Spleen (tissue), 11 donors: Measurements from ENCODE around the gene TMEM202. TPM values are rescaled to one million over a fixed set of nuclear protein-coding genes. Genes with fewer than 3 reads are reported as not detected.

ENCODE experiments used
- DNase-seq: peaks from one replicate; pipeline ENCODE4 v3.0.0-alpha.2; 2020
- H3K27ac ChIP-seq, 8 donors: fragments of 200-600 bp; sonication (generic) in 7 of 8; 1 replicate in 4 of 8; 2 replicates in 4 of 8; pipeline versions ENCODE4 v1.5.0 to v1.8.0; 2016 to 2021; ENCODE audit warnings: inconsistent platforms in 4 of 8, mild to moderate bottlenecking in 4 of 8, moderate library complexity in 1 of 8
- H3K27me3 ChIP-seq, 7 donors: fragments of 200-600 bp; sonication (generic) in 6 of 7; replicated peaks in 1 of 7; 1 replicate in 4 of 7; 2 replicates in 3 of 7; pipeline versions ENCODE4 v1.5.0 to v1.8.0; 2016 to 2021; ENCODE audit warnings: inconsistent platforms in 3 of 7, mild to moderate bottlenecking in 1 of 7
- H3K36me3 ChIP-seq, 6 donors: fragments of 200-600 bp; sonication (generic) in 5 of 6; 1 replicate in 4 of 6; 2 replicates in 2 of 6; pipeline versions ENCODE4 v1.5.0 to v1.8.0; 2016 to 2021; ENCODE audit warnings: inconsistent platforms in 2 of 6
- H3K4me1 ChIP-seq, 6 donors: fragments of 200-600 bp; sonication (generic) in 5 of 6; 1 replicate in 3 of 6; 2 replicates in 3 of 6; pipeline versions ENCODE4 v1.5.0 to v1.8.0; 2016 to 2021; ENCODE audit warnings: inconsistent platforms in 3 of 6
- H3K4me3 ChIP-seq, 8 donors: fragments of 200-600 bp; sonication (generic) in 7 of 8; 1 replicate in 4 of 8; 2 replicates in 4 of 8; pipeline versions ENCODE4 v1.5.0 to v1.8.0; 2016 to 2021; ENCODE audit warnings: inconsistent platforms in 4 of 8, mild to moderate bottlenecking in 4 of 8, moderate library complexity in 2 of 8
- H3K9me3 ChIP-seq, 8 donors: fragments of 200-600 bp; sonication (generic) in 7 of 8; 1 replicate in 4 of 8; 2 replicates in 4 of 8; pipeline versions ENCODE4 v1.5.0 to v1.8.0; 2016 to 2021; ENCODE audit warnings: inconsistent platforms in 4 of 8
- POLR2A ChIP-seq, 3 donors: fragments of 450-650 bp; IDR thresholded peaks; one replicate each; pipeline ENCODE4 v1.5.1; 2017; ENCODE audit warnings: antibody characterized with exemption in 3 of 3, mild to moderate bottlenecking in 1 of 3
- POLR2AphosphoS5 ChIP-seq, 3 donors: sonication (generic); formaldehyde crosslinking; IDR thresholded peaks; one replicate each; pipeline ENCODE4 v1.5.1; 2017; ENCODE audit warnings: antibody characterized with exemption in 3 of 3
- WGBS, 5 donors: extraction: QIAGEN DNeasy Blood & Tissue Kit in 3 of 5; methylation state at CpG; one replicate each; pipeline versions ENCODE4 v1.1.5 to v1.1.7; 2013 to 2018; 5-methylcytosine and 5-hydroxymethylcytosine counted together
- intact Hi-C: fragments of 100-400 bp; cut with DNase I; formaldehyde crosslinking; loops from one replicate; pipeline ENCODE4 v1.15.0; 2023; ENCODE audit warnings: low total_unique reads
- polyA plus RNA-seq, 3 donors: library from polyadenylated mRNA; stranded (reverse); fragments of 200-250 nt; gene quantifications; one replicate each; pipeline ENCODE4 v1.2.1, GENCODE V29; 2013
- total RNA-seq, 7 donors: library from RNA; depleted of rRNA in 3 of 7; stranded (reverse); fragments of >200 nt in 3 of 7; fragmentation: NEBNext Ultra II Directional in 4 of 7; extraction: Animal tissue kit (Norgen Biotek cat#: 25700) in 4 of 7; gene quantifications; one replicate each; pipeline versions ENCODE4 v1.1.0 to v1.2.1, GENCODE V29; 2016 to 2021
- TF ChIP-seq, protein P1 (sequence below), 11 experiments: fragments of 200-600 bp in 7 of 11; fragments of 450-650 bp in 4 of 11; sonication (generic) in 4 of 11; IDR thresholded peaks in 8 of 11; conservative IDR thresholded peaks in 3 of 11; 1 replicate in 7 of 11; 2 replicates in 4 of 11; pipeline versions ENCODE4 v1.4.0 to v1.8.0; 2016 to 2021; ENCODE audit warnings: antibody characterized with exemption in 11 of 11, inconsistent platforms in 4 of 11, mild to moderate bottlenecking in 1 of 11
- donor health status: healthy with polysubstance abuse.
- donor health status: DM: no; HTN: no; CAD: no; lungs with moderate emphysema.
- donor health status: DM: no; HTN: no; CAD: no.
- donor health status: Bipolar disorder and iron deficiency.
- donor health status: healthy.
- donor health status: DM: no; HTN: no; CAD: no.
- donor health status: DM: yes; HTN: yes; CAD: no.

TMEM202 gene
- total and polyA plus RNA-seq, 10 donors, result not detected

GRCh38 chr15:72368899-72369298 is 29.2 kb upstream of the TMEM202 start:
- H3K36me3 ChIP-seq, result peaks cover 0 to 54% (median 7%) of the 10 kb centered on the region in 6 donors
- no peak for DNase-seq

DNA sequence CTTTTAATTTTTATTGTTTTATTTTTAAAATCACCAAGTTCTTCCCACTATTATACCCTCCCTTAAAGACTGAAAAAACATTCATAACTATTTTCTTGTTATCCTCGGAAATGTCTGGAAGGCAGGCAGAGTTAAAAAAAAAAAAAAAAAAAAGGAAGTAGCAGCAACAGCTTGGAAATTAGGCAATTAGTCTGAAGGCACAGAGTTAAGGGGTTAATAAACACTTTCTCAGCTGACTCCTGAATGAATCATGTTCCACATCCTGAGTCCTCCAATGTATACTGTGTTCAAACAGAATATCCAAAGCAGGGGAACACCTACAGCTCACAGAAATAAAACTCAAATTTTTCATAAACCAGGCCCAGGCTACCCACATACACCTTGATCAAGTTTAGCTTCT is 28.1 kb upstream of the TMEM202 start:
- Histone ChIP-seq H3K27me3 (no peaks in the 10 kb centered on the region), H3K36me3 (peaks cover 0 to 50% (median 7%) of the 10 kb centered on the region in 6 donors), H3K4me3 (no peak overlapping the region), H3K9me3 (no peaks in the 10 kb centered on the region), H3K4me1 (peaks cover 23 to 100% (median 88%) of the 10 kb centered on the region in 6 donors), H3K27ac (peak overlapping the region in 5 of 8 donors; percentile 58 to 78 (median 73))
- WGBS, 5 donors, result 47 to 74% (median 56%) methylated on average over 1 of the region's 1 CpG
- no peak for DNase-seq
- TF ChIP-seq POLR2AphosphoS5 (IDR thresholded peaks at IDR 0.05) (no peak), POLR2A (IDR thresholded peaks at IDR 0.05) (no peak)
- TF ChIP-seq, protein P1, sequence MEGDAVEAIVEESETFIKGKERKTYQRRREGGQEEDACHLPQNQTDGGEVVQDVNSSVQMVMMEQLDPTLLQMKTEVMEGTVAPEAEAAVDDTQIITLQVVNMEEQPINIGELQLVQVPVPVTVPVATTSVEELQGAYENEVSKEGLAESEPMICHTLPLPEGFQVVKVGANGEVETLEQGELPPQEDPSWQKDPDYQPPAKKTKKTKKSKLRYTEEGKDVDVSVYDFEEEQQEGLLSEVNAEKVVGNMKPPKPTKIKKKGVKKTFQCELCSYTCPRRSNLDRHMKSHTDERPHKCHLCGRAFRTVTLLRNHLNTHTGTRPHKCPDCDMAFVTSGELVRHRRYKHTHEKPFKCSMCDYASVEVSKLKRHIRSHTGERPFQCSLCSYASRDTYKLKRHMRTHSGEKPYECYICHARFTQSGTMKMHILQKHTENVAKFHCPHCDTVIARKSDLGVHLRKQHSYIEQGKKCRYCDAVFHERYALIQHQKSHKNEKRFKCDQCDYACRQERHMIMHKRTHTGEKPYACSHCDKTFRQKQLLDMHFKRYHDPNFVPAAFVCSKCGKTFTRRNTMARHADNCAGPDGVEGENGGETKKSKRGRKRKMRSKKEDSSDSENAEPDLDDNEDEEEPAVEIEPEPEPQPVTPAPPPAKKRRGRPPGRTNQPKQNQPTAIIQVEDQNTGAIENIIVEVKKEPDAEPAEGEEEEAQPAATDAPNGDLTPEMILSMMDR (IDR thresholded peaks at IDR 0.05 in 8 of 11, conservative IDR thresholded peaks at IDR 0.05 in 3 of 11), result no peak
- intact Hi-C loops, result no loop called here

More at GRCh38 chr15:72368899-72369298, 29.2 kb upstream of the TMEM202 start:
- Histone ChIP-seq H3K27me3 (no peaks in the 10 kb centered on the region), H3K9me3 (no peaks in the 10 kb centered on the region), H3K27ac (peak overlapping the region in 6 of 8 donors; percentile 31 to 78 (median 66)), H3K4me1 (peaks cover 21 to 96% (median 77%) of the 10 kb centered on the region in 6 donors), H3K4me3 (peak overlapping the region in 1 of 8 donors; percentile 32)
- intact Hi-C loops, result no loop called here
- WGBS, 5 donors, result 48 to 74% (median 58%) methylated on average over 2 of the region's 2 CpGs
- TF ChIP-seq POLR2AphosphoS5 (IDR thresholded peaks at IDR 0.05) (peak in 1 of 3 donors; percentile 22), POLR2A (IDR thresholded peaks at IDR 0.05) (no peak)
- TF ChIP-seq, protein P1 (IDR thresholded peaks at IDR 0.05 in 8 of 11, conservative IDR thresholded peaks at IDR 0.05 in 3 of 11), result no peak

- TF ChIP-seq POLR2A (IDR thresholded peaks at IDR 0.05), result no peak
- TF ChIP-seq, protein P1 (IDR thresholded peaks at IDR 0.05 in 8 of 11, conservative IDR thresholded peaks at IDR 0.05 in 3 of 11), result no peak
- no peak for TF ChIP-seq POLR2AphosphoS5 (IDR thresholded peaks at IDR 0.05)
- intact Hi-C loops, result no loop called here
- H3K4me3 ChIP-seq, result peak overlapping the region in 1 of 8 donors; percentile 34
These were observed 25.7 kb upstream of the TMEM202 start for GRCh38 chr15:72372361-72372760.

GRCh38 chr15:72375501-72375845 is 22.6 kb upstream of the TMEM202 start:
- H3K36me3 ChIP-seq, result peaks cover 0 to 15% (median 2%) of the 10 kb centered on the region in 6 donors
- WGBS, 5 donors, result 0 to 1% (median 1%) methylated on average over 7 to 17 of the region's 17 CpGs
- H3K4me1 ChIP-seq, result peaks cover 15 to 66% (median 56%) of the 10 kb centered on the region in 6 donors
- H3K27me3 ChIP-seq, result no peaks in the 10 kb centered on the region
- TF ChIP-seq, protein P1 (IDR thresholded peaks at IDR 0.05 in 8 of 11, conservative IDR thresholded peaks at IDR 0.05 in 3 of 11), result no peak
- no peak for TF ChIP-seq POLR2A (IDR thresholded peaks at IDR 0.05)
- H3K27ac ChIP-seq, result peak overlapping the region; percentile 90 to 97 (median 96)
- no peaks in the 10 kb centered on the region for H3K9me3 ChIP-seq
- no peak for DNase-seq
- peak overlapping the region; percentile 45 to 88 (median 72) for H3K4me3 ChIP-seq
- intact Hi-C loops, result no loop called here

More at GRCh38 chr15:72372361-72372760, 25.7 kb upstream of the TMEM202 start:
- H3K27ac ChIP-seq, result peak overlapping the region in 5 of 8 donors; percentile 39 to 70 (median 46)
- peaks cover 0 to 46% (median 7%) of the 10 kb centered on the region in 6 donors for H3K36me3 ChIP-seq
- H3K4me1 ChIP-seq, result peaks cover 18 to 96% (median 84%) of the 10 kb centered on the region in 6 donors
- H3K27me3 ChIP-seq, result no peaks in the 10 kb centered on the region
- no peak for DNase-seq
- H3K9me3 ChIP-seq, result no peaks in the 10 kb centered on the region
